OCI-LY1 (cell line): ENCODE measurements around the gene AMN.

Experiments used
- H2AFZ ChIP-seq: fragments of 200-600 bp; sonication (generic), shearing (Covaris generic); 2 replicates; pipeline ENCODE4 v1.6.0; 2014; ENCODE audit warnings: antibody characterized with exemption, mild to moderate bottlenecking, low read length
- H3F3A ChIP-seq: fragments of 200-600 bp; sonication (generic), shearing (Covaris generic); 2 replicates; pipeline ENCODE4 v1.6.0; 2014; ENCODE audit warnings: mild to moderate bottlenecking, antibody characterized with exemption, low read length, moderate library complexity; ENCODE audit not compliant: insufficient read depth
- H3K27ac ChIP-seq: fragments of 200-600 bp; sonication (generic); 2 replicates; pipeline ENCODE4 v1.5.1; 2014; ENCODE audit warnings: low read length, mixed run types, mild to moderate bottlenecking, low read depth; ENCODE audit not compliant: poor library complexity, severe bottlenecking
- H3K27me3 ChIP-seq: fragments of 200-600 bp; sonication (generic); 2 replicates; pipeline ENCODE4 v1.6.0; 2014; ENCODE audit warnings: antibody characterized with exemption, mild to moderate bottlenecking, low read length, moderate library complexity; ENCODE audit not compliant: insufficient read depth
- H3K36me3 ChIP-seq: fragments of 200-600 bp; sonication (generic); 2 replicates; pipeline ENCODE4 v1.6.1; 2014; ENCODE audit warnings: mild to moderate bottlenecking, antibody characterized with exemption, low read length, moderate library complexity, mixed read lengths; ENCODE audit not compliant: insufficient read depth
- H3K4me1 ChIP-seq: fragments of 200-600 bp; sonication (generic); 2 replicates; pipeline ENCODE4 v1.5.1; 2014; ENCODE audit warnings: mild to moderate bottlenecking, low read length, moderate library complexity; ENCODE audit not compliant: insufficient read depth, severe bottlenecking
- H3K4me2 ChIP-seq: fragments of 200-600 bp; sonication (generic), shearing (Covaris generic); 2 replicates; pipeline ENCODE4 v1.6.1; 2014; ENCODE audit warnings: low read length
- H3K4me3 ChIP-seq: fragments of 200-600 bp; sonication (generic); 2 replicates; pipeline ENCODE4 v1.5.1; 2014; ENCODE audit warnings: low read length, low read depth, mild to moderate bottlenecking, mixed read lengths; ENCODE audit not compliant: poor library complexity, severe bottlenecking
- H3K79me2 ChIP-seq: fragments of 200-600 bp; shearing (Covaris generic); 2 replicates; pipeline ENCODE4 v1.6.1; 2016; ENCODE audit warnings: mixed run types, low read length, mixed read lengths; ENCODE audit not compliant: insufficient read depth
- H3K9ac ChIP-seq: fragments of 200-600 bp; sonication (generic), shearing (Covaris generic); 2 replicates; pipeline ENCODE4 v1.6.1; 2014; ENCODE audit warnings: mild to moderate bottlenecking, low read length, mixed read lengths
- H3K9me2 ChIP-seq: fragments of 200-600 bp; sonication (generic), shearing (Covaris generic); 2 replicates; pipeline ENCODE4 v1.6.1; 2014; ENCODE audit warnings: low read depth, mild to moderate bottlenecking, low read length, mixed read lengths
- H3K9me3 ChIP-seq: fragments of 200-600 bp; shearing (Covaris generic); 2 replicates; pipeline ENCODE4 v1.6.1; 2014; ENCODE audit warnings: low read length, mixed read lengths
- H4K20me1 ChIP-seq: fragments of 200-600 bp; sonication (generic), shearing (Covaris generic); 2 replicates; pipeline ENCODE4 v1.6.0; 2016; ENCODE audit warnings: mild to moderate bottlenecking, low read length; ENCODE audit not compliant: insufficient read depth
- CTCF ChIP-seq: fragments of 200-600 bp; sonication (generic), shearing (Covaris generic); IDR thresholded peaks from 2 replicates; pipeline ENCODE4 v1.5.1; 2017; ENCODE audit warnings: mild to moderate bottlenecking, antibody characterized with exemption, low read length, moderate library complexity, mixed read lengths
- EZH2 ChIP-seq: fragments of 200-600 bp; sonication (generic), shearing (Covaris generic); IDR thresholded peaks from 2 replicates; pipeline ENCODE4 v1.8.0; 2017; ENCODE audit warnings: borderline replicate concordance, mixed run types, mild to moderate bottlenecking, antibody characterized with exemption, low read length, moderate library complexity, mixed read lengths

The AMN gene

GRCh38 chr14:102922490-102923200 lies at the start of gene AMN:
AMN (plus strand) TSS chr14:102922663; CDS start chr14:102922689, 26 bp downstream.
- Histone ChIP-seq H3K9ac (peak within 1 kb of the TSS; percentile 33; the same call in 1 of the 2 replicates), H3K4me2 (peak within 1 kb of the TSS; percentile 50)
- no peak for TF ChIP-seq CTCF
- TF ChIP-seq EZH2, result no peak

GRCh38 chr14:102873131-102873530 lies 49.3 kb upstream of the AMN start:
- Histone ChIP-seq H3K4me1 (peaks cover 5% of the 10 kb centered on the region), H3K9ac (no peak overlapping the region), H3K36me3 (peaks cover 19% of the 10 kb centered on the region), H3K9me2 (no peaks in the 10 kb centered on the region), H3K4me2 (no peak overlapping the region), H3F3A (no peaks in the 10 kb centered on the region), H3K79me2 (no peaks in the 10 kb centered on the region), H3K9me3 (no peaks in the 10 kb centered on the region), H4K20me1 (no peaks in the 10 kb centered on the region), H3K27ac (no peak overlapping the region), H3K27me3 (no peaks in the 10 kb centered on the region), H2AFZ (no peak overlapping the region), H3K4me3 (no peak overlapping the region)
- TF ChIP-seq EZH2 (no peak), CTCF (no peak)

More at GRCh38 chr14:102922490-102923200, at the start of gene AMN:
- no peak within 1 kb of the TSS for H2AFZ ChIP-seq
- H3K9me3 ChIP-seq, result no peaks in the 10 kb centered on the region
- no peaks in the 10 kb centered on the region; the same call in 1 of the 2 replicates for H3K36me3 ChIP-seq
- H3K4me3 ChIP-seq, result peak within 1 kb of the TSS; percentile 50
- no peaks in the 10 kb centered on the region for H4K20me1 ChIP-seq
- H3K27me3 ChIP-seq, result no peaks in the 10 kb centered on the region
- H3K4me1 ChIP-seq, result peaks cover 19% of the 10 kb centered on the region
- H3K27ac ChIP-seq, result no peak within 1 kb of the TSS
- no peaks in the 10 kb centered on the region for H3K9me2 ChIP-seq
- H3F3A ChIP-seq, result no peaks in the 10 kb centered on the region
- no peaks in the 10 kb centered on the region for H3K79me2 ChIP-seq

GRCh38 chr14:102873546-102874061 lies 48.9 kb upstream of the AMN start:
- no peaks in the 10 kb centered on the region for H3K9me3 ChIP-seq
- H4K20me1 ChIP-seq, result no peaks in the 10 kb centered on the region
- no peaks in the 10 kb centered on the region for H3K27me3 ChIP-seq
- H3F3A ChIP-seq, result no peaks in the 10 kb centered on the region
- H2AFZ ChIP-seq, result no peak overlapping the region
- H3K4me3 ChIP-seq, result no peak overlapping the region
- no peaks in the 10 kb centered on the region for H3K79me2 ChIP-seq
- peaks cover 5% of the 10 kb centered on the region for H3K4me1 ChIP-seq
- no peak for TF ChIP-seq CTCF
- no peak for TF ChIP-seq EZH2
- H3K4me2 ChIP-seq, result no peak overlapping the region
- H3K27ac ChIP-seq, result no peak overlapping the region
- no peak overlapping the region for H3K9ac ChIP-seq
- H3K36me3 ChIP-seq, result peaks cover 19% of the 10 kb centered on the region
- H3K9me2 ChIP-seq, result no peaks in the 10 kb centered on the region
